HG02852 (cell line): Measurements from ENCODE around the gene ULBP2.
"Not testable (repeated sequence)": the region's sequence is repeated elsewhere in the genome, so short reads cannot be mapped to it uniquely, and the experiment has no call there.

Source experiments
- ATAC-seq: cut with Tn5 transposase; IDR thresholded peaks from one replicate; pipeline ENCODE4 v1.9.1; 2021; ENCODE audit warnings: mild to moderate bottlenecking, moderate library complexity; ENCODE audit not compliant: unreplicated experiment

The ULBP2 gene

DNA sequence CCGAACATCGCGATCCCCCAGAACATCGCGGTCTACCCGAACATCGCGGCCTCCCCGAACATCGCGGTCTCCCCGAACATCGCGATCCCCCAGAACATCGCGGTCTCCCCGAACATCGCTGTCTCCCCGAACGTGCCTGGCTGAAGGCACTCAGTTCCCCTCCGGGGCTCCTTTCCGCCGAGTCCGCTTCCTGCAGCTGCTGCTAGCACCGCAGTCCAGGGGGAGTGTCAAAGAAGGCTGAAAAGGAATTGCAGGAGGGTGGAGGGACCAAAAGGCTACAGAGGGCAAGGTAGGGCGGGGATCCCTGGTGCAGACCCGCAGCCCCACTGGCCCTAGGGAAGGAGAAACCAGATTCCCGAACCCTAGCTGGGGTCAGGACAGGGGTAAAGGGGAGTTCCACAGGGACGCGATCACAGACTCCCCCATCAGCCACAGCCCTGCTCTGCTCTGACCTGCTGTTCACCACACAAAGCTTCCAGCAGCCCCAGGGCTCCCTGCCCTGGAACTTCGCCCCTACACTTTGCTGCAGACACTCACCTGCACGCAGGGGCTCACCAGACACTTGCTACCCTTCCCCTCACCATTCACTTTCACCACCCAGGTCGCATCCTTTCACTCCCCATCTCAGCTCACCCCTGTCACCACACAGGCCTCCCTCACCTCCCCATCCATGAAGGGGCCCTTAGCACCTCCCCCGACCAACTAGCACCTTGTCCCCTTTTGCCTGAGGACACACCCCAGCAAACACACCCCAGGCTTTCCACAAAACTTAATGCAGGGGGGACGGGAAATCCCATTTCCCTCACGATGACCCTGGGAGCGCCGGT is 23.6 kb downstream of the ULBP2 start:
- ATAC-seq: no peak

DNA sequence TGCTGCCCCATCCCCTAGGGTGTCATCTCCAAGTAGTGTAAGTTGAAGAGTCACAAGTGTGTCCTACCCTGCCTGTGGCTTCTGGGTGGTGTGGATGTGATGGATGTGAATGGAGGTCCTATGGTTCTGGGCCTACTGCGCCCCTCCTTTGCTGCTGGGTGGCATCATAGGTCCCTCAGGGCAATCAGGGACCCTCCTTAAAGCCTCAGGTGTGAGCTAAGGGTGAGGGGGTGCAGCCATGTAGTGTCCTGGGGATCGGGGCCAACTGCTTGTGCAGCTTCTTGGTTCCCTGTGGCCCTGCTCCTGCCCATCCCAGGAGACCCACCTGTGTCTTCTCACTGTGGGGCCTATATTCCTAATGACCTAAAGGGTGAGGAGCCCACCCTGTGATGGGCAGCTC is 24.5 kb downstream of the ULBP2 start:
- not testable (repeated sequence) for ATAC-seq

DNA sequence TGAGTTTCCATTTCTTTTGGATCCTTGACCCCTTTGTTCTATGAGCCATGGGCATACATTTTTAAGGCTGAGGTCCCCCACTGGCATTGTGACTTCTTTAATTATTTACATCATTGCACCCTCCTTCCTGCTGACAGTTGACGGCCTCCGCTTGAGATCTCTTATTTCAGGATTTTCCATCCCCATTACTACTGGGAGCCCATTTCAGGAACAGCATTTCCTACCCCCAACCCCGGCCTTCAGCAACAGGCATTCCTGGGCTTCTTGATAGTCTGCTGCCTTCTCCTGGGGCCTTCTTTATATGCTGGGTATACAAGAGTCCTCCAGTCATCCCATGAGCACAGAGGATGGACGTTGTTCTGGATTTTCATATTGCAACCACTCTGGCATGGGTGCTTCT is 25.8 kb downstream of the ULBP2 start:
- no peak for ATAC-seq

DNA sequence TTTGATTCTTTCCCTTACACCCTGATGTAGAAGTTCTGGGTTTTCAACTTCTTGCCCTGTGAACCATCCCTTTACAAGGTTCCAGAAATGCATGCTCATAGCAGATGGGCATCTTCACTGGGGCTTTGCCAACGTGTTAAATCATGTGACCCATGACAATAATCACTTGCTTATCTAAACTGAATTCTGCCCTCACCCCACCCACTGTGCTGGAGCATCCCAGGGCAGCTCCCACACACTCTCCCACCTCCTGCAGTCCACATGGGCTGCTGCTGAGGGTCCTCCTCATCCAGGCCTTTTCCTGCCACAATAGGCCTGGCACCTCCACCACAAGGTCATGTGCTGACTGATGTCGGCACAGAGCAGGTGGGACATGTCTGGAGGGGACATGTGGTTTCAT is 26.2 kb downstream of the ULBP2 start:
- not testable (repeated sequence) for ATAC-seq

DNA sequence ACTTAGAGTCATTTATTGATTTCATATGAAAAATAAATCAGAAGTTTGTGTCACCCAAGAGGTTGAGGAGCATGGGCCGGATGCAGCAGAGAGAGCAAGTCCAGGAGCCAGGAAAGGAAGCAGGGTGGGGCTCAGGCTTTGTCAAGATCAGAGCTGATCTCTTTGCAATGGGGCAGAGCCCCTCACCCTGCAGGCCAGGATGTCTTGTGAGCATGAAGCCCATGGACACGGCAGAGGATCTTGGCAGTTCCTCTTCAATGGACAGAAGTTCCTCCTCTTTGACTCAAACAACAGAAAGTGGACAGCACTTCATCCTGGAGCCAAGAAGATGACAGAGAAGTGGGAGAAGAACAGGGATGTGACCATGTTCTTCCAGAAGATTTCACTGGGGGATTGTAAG is 27.1 kb downstream of the ULBP2 start:
- not testable (repeated sequence) for ATAC-seq

DNA sequence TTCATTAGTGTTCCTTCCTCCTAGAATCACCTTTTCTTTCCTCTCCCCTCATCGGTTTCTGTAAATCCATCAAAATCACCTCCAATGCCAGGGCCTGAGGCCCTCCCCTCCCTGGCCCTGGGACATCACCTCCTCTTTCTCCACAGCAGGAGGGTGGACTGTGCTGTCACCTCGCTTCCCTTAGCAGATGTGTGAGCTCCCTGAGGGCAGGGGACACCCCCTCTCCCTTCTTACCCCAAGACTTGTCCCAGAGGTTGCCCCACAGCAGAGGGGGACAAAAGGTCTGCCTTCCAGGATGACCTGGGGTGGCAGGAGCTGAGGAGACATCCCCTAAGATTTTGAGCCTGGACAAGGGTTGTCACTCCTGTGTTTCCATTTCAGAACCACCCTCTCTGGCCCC is 27.8 kb downstream of the ULBP2 start:
- ATAC-seq: no peak

DNA sequence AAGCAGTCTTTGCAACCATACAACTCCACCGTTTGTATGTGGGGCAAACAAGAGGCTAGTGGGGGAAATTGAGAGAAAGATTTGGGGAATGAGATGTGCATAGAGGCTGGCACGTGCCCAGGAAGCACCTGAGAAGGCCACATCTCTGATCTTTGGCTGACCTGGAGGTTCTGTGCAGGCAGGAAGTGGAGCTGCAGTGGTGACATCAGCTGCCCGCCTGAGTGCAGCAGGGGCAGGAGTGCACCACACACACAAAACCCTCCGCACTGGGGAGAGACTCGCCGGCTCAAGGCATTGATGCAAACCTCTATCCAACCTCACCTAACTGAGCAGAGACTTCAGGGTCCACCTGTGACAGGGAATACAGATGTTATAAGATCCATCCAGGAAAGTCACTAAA is 32.6 kb downstream of the ULBP2 start:
- not testable (repeated sequence) for ATAC-seq

DNA sequence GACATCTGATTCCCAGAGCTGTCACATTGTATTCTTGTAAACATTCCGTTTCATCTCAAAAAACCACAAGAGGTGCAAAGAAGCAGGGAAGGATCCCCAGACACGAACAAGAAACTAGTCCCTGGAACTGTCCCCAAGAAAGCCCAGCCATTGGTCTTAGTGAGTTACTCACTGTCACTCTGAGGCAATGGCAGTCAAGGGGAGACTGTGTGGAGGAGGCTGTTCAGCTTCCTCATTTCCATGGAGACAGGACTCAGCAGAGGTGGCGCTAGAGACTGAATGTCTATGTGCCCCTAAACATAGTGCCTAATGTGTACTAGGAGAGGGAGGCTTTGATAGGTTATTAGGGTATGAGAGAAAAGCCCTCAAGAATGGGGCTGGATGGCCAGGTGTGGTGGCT is 33.0 kb downstream of the ULBP2 start:
- no peak for ATAC-seq

DNA sequence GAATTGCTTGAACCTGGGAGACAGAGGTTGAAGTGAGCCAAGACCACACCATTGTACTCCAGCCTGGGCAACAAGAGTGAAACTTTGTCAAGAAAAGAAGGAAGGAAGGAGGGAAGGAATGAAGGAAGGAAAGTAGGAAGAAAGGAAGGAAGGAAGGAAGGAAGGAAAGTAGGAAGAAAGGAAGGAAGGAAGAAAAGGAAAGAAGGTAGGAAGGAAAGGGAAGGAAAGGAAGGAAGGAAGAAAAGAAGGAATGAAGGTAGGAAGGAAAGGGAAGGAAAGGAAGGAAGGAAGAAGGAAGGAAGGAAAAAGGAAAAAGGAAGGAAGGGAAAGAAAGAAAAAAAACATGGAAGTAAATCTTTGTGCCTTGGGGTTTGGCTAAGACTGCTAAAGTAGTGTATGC is 33.6 kb downstream of the ULBP2 start:
- no peak for ATAC-seq

DNA sequence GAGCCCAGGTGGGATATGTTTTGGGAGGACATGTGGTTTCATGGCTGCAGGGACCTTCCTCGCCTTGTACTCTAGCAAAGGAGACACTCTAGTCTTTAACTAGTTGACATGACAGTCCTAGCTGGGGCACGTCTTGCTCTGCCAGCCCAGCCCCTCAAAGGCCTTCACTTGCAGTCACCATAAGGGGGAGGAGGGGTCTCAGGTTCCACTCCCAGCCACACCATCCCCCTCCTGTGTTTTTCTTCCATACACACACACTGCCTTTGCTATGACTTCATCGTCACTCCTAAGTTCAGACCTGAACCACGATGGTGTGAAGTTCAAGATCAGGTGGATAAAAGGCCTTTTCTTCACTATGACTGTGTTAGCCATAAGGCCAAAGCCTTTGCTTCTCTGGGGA is 35.4 kb downstream of the ULBP2 start:
- ATAC-seq: no peak

DNA sequence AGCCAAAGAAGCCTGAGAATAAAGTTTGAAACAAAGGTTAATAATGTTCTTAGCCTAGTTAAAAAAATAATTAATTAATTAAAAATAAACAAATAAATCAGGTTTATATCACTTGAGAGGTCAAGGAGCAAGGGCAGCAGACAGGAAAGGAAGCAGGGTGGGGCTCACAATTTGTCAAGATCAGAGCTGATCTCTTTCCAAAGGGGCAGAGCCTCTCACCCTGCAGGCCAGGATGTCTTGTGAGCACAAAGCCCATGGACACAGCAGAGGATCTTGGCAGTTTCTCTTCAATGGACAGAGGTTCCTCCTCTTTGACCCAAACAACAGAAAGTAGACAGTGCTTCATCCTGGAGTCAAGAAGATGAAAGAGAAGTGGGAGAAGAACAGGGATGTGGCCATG is 36.8 kb downstream of the ULBP2 start:
- no peak for ATAC-seq

DNA sequence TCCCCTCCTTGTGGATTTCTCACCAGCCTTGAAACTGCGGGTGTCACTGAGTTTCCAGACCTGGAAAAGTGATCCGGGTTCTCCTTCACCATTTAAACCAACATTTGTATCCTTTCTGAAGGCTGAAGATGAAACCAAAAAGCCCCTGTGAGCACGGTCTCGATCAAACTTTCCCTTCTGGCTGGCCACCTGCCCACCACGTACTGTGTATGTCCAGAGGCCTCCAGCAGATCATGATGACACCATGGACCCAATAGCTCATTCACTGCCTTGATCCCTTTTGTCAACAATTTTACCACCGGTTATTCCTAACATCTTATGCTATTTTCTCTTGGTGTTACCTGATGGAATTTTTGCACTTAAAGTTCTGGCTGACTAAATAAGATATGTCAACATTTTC is 37.5 kb downstream of the ULBP2 start:
- ATAC-seq: no peak

DNA sequence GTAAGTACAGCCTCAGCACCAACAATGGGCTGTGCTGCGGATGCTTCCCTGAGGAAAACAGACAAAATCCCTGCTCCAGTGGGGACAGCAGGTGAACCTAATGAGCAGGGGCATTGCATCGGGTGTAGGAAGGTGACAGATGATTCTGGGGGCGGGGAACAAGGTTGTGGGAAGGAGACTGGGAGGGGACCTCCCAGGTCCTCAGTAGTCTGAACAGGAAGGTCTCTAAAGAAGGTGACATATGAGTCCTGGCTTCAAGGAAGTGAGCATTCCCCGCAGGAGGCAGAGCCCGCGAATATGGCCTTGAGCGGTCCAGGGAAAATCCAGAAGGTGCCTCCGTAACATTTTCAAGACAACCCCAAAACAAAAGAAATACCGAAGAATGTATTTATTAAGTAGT is 41.3 kb downstream of the ULBP2 start:
- no peak for ATAC-seq

DNA sequence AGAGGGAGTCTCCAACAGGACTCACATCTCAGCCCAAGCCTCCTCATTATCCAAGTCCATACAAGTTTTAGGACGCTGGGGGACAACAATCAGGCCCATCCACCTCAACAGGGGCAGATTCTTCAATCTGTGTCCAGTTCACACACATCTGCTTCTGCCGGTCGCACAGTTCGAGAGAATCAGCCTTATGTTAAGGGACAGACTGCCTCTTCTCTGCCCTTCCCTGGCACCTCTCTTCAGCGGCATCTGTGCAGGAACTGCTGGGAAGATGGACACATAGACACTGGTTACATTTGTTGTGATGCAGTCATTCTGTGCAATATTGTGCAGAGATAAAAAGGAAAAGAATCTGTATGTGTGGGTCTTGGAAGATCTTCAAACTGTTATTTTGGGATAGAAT is 43.0 kb downstream of the ULBP2 start:
- no peak for ATAC-seq

DNA sequence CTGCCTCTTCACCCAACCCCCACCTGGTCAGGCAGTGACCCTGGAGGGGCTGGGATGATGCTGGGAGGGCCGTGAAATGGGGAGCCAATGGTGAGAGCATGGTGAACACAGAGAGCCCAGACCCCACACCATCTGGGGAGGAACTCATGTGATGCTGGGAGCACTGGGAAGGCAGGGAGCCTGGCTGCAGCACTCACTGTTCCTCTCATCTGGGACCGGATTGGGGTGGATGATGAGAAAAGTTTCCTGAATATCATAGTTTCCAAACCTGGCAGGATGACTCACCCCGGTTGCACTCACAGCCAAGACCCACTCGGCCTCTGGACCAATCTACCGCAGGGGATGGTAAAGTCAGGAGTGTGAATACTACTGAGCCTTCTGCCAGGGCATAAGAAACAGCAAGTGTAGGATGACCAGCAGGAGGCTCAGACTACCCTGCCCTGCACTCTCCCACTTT is 43.7 kb downstream of the ULBP2 start:
- no peak for ATAC-seq

DNA sequence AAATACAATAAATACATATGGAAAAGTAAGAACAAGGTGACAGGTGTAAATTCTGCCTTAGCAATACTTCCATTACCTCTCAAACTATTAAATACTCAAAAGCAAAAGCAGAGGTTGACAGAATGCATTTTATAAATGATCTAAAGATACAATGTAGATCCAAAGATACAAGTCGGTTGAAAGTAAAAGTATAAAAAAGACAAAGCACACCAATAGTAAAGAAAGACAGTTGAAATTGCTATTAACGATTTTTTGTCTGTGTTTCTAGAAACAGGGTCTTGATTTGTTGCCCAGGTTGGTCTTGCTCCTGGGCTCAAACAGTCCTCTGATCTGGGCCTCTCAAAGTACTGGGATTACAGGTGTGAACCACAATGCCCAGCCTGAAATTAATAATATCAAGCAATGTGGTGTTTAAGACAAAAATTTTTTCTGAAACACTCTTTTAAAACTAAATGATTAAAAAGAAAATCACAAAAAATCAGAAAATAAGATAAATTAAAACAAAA is 45.8 kb downstream of the ULBP2 start:
- ATAC-seq: no peak

DNA sequence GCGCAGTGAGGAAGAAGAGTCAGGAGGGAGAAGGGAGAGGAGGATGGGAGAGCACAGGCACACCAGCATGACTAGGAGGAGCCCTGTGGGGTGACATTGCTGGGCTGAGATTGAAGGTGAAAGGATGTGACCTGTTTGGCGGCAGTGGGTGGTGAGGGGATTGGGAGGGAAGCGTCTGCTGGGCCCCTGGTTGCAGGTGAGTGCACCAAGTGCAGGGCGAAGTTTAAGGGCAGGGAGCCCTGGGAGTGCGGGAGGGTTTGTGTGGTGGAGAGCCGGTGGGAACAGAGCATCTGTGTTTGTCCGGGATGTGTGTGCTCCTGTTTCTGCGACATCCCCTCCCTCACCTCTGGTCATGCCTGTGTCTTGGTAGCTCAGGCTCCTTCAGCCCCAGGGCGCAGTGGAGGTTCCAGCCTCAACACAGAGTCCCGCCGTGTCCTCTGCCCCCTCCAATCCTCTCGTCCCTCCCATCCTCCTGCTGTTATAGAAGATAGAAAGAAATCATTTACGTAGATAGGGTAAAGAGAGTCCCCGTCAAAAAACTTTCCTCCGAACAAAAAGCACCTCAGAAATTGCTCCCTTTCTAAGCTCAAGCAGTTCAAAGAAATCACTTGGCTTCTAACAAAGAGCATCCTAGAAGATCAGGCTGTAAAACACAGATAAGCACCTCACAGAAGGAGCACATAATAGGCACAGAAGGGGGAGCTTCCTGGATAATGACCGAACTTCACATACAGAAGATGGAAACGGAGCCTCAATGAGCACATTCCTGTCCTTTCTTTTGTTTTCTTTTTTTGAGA is 46.9 kb downstream of the ULBP2 start:
- ATAC-seq: no peak

DNA sequence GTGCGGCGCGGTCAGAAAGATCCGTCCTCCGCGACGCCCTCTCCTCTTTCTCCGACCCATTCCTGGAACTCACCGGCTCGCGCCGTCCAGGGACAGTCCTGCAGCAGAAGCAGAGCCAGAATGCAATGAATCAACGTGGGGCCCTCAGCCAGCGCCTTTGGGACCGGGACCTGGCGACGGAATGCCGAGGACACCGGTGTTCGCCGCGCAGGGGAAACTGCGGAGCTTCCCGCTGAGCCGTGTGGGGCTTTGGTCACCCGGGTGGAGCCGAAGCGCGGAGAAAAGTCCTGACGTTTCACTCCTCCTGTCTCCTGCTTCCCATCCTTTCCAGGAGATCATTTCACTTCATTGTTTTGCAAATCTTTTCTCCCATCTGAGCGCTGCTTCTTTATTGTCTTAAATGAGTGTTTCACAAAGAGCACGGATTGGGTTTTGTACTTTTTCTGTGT is 48.4 kb downstream of the ULBP2 start:
- no peak for ATAC-seq

DNA sequence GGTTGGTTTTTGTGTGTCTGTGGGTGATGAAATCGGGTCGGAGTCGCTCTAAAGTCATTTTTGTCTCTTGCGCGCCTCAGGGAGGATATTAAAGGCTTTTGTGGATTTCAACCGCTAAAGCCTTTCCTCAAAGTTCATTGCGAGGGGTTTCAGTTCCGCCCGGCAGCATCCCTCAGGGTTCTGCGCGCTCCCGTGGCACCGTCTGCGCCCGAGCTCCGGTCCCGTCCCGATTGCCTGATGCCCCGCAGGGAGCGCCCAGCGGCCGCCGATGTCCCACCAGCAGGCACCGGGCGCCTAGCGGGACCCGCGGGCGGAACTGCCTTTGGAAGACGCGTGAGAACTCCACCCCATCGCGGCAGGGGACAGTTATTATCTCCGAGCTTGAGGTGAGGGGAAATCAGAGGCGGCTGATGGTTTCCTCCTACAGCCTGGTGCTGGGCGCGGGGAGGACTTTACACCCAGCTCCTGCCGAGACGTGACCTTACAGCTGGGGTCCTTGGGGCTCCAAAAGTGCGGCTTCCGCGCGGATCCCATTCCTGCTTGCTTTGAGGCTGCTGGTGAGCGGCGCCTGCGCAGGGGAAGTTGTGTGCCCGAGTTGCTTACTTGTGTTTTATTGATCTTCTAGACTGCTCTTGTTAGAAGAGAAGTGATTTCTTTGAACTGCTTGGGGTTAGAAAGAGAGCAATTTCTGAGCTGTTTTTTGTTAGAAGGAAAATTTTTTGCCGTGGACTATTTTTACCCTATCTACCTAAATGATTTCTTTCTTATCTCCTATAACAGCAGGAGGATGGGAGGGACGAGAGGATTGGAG is 49.1 kb downstream of the ULBP2 start:
- peak; percentile 51 for ATAC-seq

DNA sequence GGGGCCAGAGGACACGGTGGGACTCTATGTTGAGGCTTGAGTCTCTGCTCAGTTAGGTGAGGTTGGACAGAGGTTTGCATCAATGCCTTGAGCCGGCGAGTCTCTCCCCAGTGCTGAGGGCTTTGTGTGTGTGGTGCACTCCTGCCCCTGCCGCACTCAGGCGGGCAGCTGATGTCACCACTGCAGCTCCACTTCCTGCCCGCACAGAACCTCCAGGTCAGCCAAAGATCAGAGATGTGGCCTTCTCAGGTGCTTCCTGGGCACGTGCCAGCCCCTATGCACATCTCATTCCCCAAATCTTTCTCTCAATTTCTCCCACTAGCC is 49.6 kb downstream of the ULBP2 start:
- ATAC-seq: not testable (repeated sequence)

DNA sequence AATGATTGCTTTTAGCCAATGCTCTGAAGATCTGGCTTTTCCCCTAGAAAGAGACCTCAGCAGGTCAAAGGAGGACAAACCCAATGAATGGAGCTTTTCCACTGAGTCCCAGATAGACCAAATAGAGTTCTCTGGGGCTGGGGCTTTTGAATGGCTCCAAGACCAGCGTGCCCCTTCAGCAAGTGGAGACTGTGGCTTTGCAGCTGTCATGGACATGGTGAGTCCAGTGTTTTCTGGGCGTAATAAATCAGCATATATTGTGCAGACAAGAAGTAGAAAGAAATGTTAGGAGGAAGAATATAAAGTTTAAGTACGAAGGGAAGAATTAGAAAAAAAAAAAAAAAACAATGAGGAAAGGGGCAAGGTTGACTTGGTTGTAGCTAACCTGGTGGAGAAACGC is 50.0 kb downstream of the ULBP2 start:
- ATAC-seq: no peak
